Measurements from ENCODE around the gene ZNF302. TPM values are rescaled to one million over a fixed set of nuclear protein-coding genes. Genes with fewer than 3 reads are reported as not detected.

The ZNF302 gene
- polyA plus RNA-seq, 1 of the 3 experiments (the other 2 are of a cell fraction), result 14.3 TPM

DNA sequence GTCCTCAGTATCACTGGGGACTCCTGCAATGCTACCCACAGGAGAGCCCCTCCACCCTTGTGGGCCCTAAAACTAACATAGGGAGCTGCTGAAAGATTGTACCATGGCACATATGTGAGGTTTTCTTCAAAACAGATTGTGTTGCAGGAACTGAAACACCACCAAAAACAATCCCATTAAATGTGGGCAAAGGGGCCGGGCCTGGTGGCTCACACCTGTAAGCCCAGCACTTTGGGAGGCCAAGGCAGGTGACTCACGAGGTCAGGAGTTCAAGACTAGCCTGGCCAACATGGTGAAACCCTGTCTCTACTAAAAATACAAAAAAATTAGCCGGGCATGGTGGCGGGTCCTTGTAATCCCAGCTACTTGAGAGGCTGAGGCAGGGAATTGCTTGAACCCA, 35.2 kb upstream of the ZNF302 start:
- Histone ChIP-seq H3K27ac (ENCODE audit: low read depth in 2 of 2, low read length in 1 of 2) (no peak overlapping the region), H3K36me3 (replicated peaks in 1 of 2; ENCODE audit: control insufficient read depth in 1 of 2, insufficient read depth in 2 of 2, low read length in 1 of 2) (no peaks in the 10 kb centered on the region), H3K9ac (no peak overlapping the region), H3K4me2 (no peak overlapping the region), H4K20me1 (ENCODE audit: insufficient read depth) (no peaks in the 10 kb centered on the region), H3K79me2 (ENCODE audit: insufficient read depth) (no peaks in the 10 kb centered on the region), H3K27me3 (ENCODE audit: insufficient read depth) (no peaks in the 10 kb centered on the region), H3K9me3 (no peaks in the 10 kb centered on the region), H3K9me2 (no peaks in the 10 kb centered on the region), H3K4me3 (ENCODE audit: low read depth in 2 of 2, low read length in 1 of 2) (no peak overlapping the region), H2AFZ (ENCODE audit: low read depth) (no peak overlapping the region), H3K4me1 (ENCODE audit: control insufficient read depth in 1 of 2, insufficient read depth in 2 of 2, low read depth in 1 of 2, low read length in 1 of 2) (peaks cover 0 to 26% of the 10 kb centered on the region in 2 experiments; a peak in 2 of 4 replicates), H3F3A (replicated peaks; ENCODE audit: insufficient read depth) (no peaks in the 10 kb centered on the region)
- CTCF ChIA-PET, result interaction anchor here (1.0 to 5.4 kb wide), 2 partner anchors 20 to 70 kb away, joined by 10 to 71 read pairs; no protein-coding TSS in a partner anchor
- POLR2A ChIA-PET, result no interaction called here
- no peak for DNase-seq
- 43% methylated on average over 4 of the region's 4 CpGs for WGBS (ENCODE audit: low lambda C conversion rate)
- TF ChIP-seq NFIC (IDR thresholded peaks at IDR 0.05; ENCODE audit: borderline replicate concordance), result no peak
- no peak for TF ChIP-seq FOXJ3 (CRISPR knock-in tag; IDR thresholded peaks at IDR 0.05)
- TF ChIP-seq, protein P1, sequence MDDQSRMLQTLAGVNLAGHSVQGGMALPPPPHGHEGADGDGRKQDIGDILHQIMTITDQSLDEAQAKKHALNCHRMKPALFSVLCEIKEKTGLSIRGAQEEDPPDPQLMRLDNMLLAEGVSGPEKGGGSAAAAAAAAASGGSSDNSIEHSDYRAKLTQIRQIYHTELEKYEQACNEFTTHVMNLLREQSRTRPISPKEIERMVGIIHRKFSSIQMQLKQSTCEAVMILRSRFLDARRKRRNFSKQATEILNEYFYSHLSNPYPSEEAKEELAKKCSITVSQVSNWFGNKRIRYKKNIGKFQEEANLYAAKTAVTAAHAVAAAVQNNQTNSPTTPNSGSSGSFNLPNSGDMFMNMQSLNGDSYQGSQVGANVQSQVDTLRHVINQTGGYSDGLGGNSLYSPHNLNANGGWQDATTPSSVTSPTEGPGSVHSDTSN (IDR thresholded peaks at IDR 0.05), result no peak
- TF ChIP-seq GATA2 (CRISPR knock-in tag; IDR thresholded peaks at IDR 0.05), result no peak
- TF ChIP-seq EZH2phosphoT487 (IDR thresholded peaks at IDR 0.05; ENCODE audit: borderline replicate concordance, low read depth), result no peak
- TF ChIP-seq, protein P2, sequence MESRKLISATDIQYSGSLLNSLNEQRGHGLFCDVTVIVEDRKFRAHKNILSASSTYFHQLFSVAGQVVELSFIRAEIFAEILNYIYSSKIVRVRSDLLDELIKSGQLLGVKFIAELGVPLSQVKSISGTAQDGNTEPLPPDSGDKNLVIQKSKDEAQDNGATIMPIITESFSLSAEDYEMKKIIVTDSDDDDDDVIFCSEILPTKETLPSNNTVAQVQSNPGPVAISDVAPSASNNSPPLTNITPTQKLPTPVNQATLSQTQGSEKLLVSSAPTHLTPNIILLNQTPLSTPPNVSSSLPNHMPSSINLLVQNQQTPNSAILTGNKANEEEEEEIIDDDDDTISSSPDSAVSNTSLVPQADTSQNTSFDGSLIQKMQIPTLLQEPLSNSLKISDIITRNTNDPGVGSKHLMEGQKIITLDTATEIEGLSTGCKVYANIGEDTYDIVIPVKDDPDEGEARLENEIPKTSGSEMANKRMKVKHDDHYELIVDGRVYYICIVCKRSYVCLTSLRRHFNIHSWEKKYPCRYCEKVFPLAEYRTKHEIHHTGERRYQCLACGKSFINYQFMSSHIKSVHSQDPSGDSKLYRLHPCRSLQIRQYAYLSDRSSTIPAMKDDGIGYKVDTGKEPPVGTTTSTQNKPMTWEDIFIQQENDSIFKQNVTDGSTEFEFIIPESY (IDR thresholded peaks at IDR 0.05; ENCODE audit: borderline replicate concordance, low read depth), result no peak
- no peak for TF ChIP-seq NRF1 (IDR thresholded peaks at IDR 0.05; ENCODE audit: low read depth, low read length)
- TF ChIP-seq MXI1 (IDR thresholded peaks at IDR 0.05; ENCODE audit: low read depth, low read length), result no peak
- TF ChIP-seq, protein P3, sequence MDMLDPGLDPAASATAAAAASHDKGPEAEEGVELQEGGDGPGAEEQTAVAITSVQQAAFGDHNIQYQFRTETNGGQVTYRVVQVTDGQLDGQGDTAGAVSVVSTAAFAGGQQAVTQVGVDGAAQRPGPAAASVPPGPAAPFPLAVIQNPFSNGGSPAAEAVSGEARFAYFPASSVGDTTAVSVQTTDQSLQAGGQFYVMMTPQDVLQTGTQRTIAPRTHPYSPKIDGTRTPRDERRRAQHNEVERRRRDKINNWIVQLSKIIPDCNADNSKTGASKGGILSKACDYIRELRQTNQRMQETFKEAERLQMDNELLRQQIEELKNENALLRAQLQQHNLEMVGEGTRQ (IDR thresholded peaks at IDR 0.05; ENCODE audit: borderline replicate concordance, low read depth, low read length), result no peak
- TF ChIP-seq, protein P4, sequence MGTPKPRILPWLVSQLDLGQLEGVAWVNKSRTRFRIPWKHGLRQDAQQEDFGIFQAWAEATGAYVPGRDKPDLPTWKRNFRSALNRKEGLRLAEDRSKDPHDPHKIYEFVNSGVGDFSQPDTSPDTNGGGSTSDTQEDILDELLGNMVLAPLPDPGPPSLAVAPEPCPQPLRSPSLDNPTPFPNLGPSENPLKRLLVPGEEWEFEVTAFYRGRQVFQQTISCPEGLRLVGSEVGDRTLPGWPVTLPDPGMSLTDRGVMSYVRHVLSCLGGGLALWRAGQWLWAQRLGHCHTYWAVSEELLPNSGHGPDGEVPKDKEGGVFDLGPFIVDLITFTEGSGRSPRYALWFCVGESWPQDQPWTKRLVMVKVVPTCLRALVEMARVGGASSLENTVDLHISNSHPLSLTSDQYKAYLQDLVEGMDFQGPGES (IDR thresholded peaks at IDR 0.05; ENCODE audit: low read depth, low read length), result no peak
- TF ChIP-seq RFX5 (IDR thresholded peaks at IDR 0.05; ENCODE audit: low read length), result no peak
- TF ChIP-seq, protein P5, sequence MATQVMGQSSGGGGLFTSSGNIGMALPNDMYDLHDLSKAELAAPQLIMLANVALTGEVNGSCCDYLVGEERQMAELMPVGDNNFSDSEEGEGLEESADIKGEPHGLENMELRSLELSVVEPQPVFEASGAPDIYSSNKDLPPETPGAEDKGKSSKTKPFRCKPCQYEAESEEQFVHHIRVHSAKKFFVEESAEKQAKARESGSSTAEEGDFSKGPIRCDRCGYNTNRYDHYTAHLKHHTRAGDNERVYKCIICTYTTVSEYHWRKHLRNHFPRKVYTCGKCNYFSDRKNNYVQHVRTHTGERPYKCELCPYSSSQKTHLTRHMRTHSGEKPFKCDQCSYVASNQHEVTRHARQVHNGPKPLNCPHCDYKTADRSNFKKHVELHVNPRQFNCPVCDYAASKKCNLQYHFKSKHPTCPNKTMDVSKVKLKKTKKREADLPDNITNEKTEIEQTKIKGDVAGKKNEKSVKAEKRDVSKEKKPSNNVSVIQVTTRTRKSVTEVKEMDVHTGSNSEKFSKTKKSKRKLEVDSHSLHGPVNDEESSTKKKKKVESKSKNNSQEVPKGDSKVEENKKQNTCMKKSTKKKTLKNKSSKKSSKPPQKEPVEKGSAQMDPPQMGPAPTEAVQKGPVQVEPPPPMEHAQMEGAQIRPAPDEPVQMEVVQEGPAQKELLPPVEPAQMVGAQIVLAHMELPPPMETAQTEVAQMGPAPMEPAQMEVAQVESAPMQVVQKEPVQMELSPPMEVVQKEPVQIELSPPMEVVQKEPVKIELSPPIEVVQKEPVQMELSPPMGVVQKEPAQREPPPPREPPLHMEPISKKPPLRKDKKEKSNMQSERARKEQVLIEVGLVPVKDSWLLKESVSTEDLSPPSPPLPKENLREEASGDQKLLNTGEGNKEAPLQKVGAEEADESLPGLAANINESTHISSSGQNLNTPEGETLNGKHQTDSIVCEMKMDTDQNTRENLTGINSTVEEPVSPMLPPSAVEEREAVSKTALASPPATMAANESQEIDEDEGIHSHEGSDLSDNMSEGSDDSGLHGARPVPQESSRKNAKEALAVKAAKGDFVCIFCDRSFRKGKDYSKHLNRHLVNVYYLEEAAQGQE (IDR thresholded peaks at IDR 0.05; ENCODE audit: low read depth, low read length), result no peak
- no peak for TF ChIP-seq POLR2AphosphoS5 (IDR thresholded peaks at IDR 0.05; ENCODE audit: low read depth, low read length)
- TF ChIP-seq YY1 (IDR thresholded peaks at IDR 0.05; ENCODE audit: low read depth), result no peak
- TF ChIP-seq RCOR1 (IDR thresholded peaks at IDR 0.05; ENCODE audit: low read length), result no peak
